Fibroblast of lung (primary cell): ENCODE data around the gene TBCC. TPM values are rescaled to one million over a fixed set of nuclear protein-coding genes. Genes with fewer than 3 reads are reported as not detected.

ENCODE experiments used
- DNase-seq, 2 donors: peaks; one replicate each; pipeline versions ENCODE4 v3.0.0 to v3.0.0-alpha.2; 2010; ENCODE audit warnings: low read depth in 2 of 2
- H2AFZ ChIP-seq: 2 replicates; pipeline ENCODE4 v1.5.1; 2012; ENCODE audit warnings: low read length, control low read depth, inconsistent platforms
- H3K27ac ChIP-seq: 2 replicates; pipeline ENCODE4 v1.5.1; 2011; ENCODE audit warnings: low read length, control low read depth; ENCODE audit not compliant: insufficient read depth
- H3K27me3 ChIP-seq: 2 replicates; pipeline ENCODE4 v1.5.1; 2011; ENCODE audit warnings: mild to moderate bottlenecking, low read length; ENCODE audit not compliant: control insufficient read depth, insufficient read depth
- H3K36me3 ChIP-seq: 2 replicates; pipeline ENCODE4 v1.5.1; 2011; ENCODE audit warnings: low read length; ENCODE audit not compliant: control insufficient read depth, insufficient read depth
- H3K4me1 ChIP-seq: 2 replicates; pipeline ENCODE4 v1.5.1; 2011; ENCODE audit warnings: low read length; ENCODE audit not compliant: control insufficient read depth, insufficient read depth; ENCODE audit errors: extremely low read depth
- H3K4me2 ChIP-seq: 2 replicates; pipeline ENCODE4 v1.5.1; 2011; ENCODE audit warnings: low read length, control low read depth; ENCODE audit not compliant: insufficient read depth; ENCODE audit errors: extremely low read depth
- H3K4me3 ChIP-seq, 4 experiments: fragments of 200-600 bp in 1 of 4; sonication (generic) in 1 of 4; replicated peaks in 1 of 4; 2 replicates each; pipeline ENCODE4 v1.5.1; 2011 to 2016; ENCODE audit warnings: low read length in 4 of 4, low read depth in 3 of 4, mild to moderate bottlenecking in 3 of 4, control low read depth in 2 of 4, inconsistent platforms in 1 of 4, mixed read lengths in 1 of 4; ENCODE audit not compliant: insufficient read depth in 1 of 4; ENCODE audit errors: control extremely low read depth in 1 of 4
- H3K79me2 ChIP-seq: 2 replicates; pipeline ENCODE4 v1.5.1; 2012; ENCODE audit warnings: mild to moderate bottlenecking, low read length, inconsistent platforms; ENCODE audit not compliant: control insufficient read depth, insufficient read depth
- H3K9ac ChIP-seq: 2 replicates; pipeline ENCODE4 v1.5.1; 2011; ENCODE audit warnings: mild to moderate bottlenecking, low read length, control low read depth; ENCODE audit not compliant: insufficient read depth
- H3K9me3 ChIP-seq: 2 replicates; pipeline ENCODE4 v1.5.1; 2012; ENCODE audit warnings: low read depth, low read length; ENCODE audit not compliant: control insufficient read depth, insufficient read depth
- H4K20me1 ChIP-seq: 2 replicates; pipeline ENCODE4 v1.5.1; 2011; ENCODE audit warnings: low read length; ENCODE audit not compliant: control insufficient read depth, insufficient read depth; ENCODE audit errors: extremely low read depth
- EZH2 ChIP-seq: IDR thresholded peaks from 2 replicates; pipeline ENCODE4 v1.5.1; 2012; ENCODE audit warnings: low read length, control low read depth, mild to moderate bottlenecking; ENCODE audit errors: missing control alignments
- polyA plus RNA-seq, 2 donors: library from polyadenylated mRNA; depleted of rRNA in 1 of 2; stranded (reverse) in 1 of 2; unstranded in 1 of 2; fragments of >200 nt; gene quantifications; 2 replicates each; pipeline ENCODE4 v1.2.1, GENCODE V29; 2011 to 2012; ENCODE audit warnings: missing spikeins in 1 of 2
- total RNA-seq: library from RNA; depleted of rRNA; stranded (reverse); fragments of >200 nt; gene quantifications from 2 replicates; pipeline ENCODE4 v1.2.1, GENCODE V29; 2014
- TF ChIP-seq, protein P1 (sequence below), 2 donors: IDR thresholded peaks in 1 of 2; conservative IDR thresholded peaks in 1 of 2; 1 replicate in 1 of 2; 2 replicates in 1 of 2; pipeline ENCODE4 v1.5.1; 2011 to 2012; ENCODE audit warnings: low read length in 2 of 2, control low read depth in 1 of 2, inconsistent platforms in 1 of 2, low read depth in 1 of 2, mild to moderate bottlenecking in 1 of 2

Gene TBCC
- total and polyA plus RNA-seq, 2 donors (not counting 1 experiment from before 2014, with no cell fraction given) = 18.2 to 50.0 TPM

DNA sequence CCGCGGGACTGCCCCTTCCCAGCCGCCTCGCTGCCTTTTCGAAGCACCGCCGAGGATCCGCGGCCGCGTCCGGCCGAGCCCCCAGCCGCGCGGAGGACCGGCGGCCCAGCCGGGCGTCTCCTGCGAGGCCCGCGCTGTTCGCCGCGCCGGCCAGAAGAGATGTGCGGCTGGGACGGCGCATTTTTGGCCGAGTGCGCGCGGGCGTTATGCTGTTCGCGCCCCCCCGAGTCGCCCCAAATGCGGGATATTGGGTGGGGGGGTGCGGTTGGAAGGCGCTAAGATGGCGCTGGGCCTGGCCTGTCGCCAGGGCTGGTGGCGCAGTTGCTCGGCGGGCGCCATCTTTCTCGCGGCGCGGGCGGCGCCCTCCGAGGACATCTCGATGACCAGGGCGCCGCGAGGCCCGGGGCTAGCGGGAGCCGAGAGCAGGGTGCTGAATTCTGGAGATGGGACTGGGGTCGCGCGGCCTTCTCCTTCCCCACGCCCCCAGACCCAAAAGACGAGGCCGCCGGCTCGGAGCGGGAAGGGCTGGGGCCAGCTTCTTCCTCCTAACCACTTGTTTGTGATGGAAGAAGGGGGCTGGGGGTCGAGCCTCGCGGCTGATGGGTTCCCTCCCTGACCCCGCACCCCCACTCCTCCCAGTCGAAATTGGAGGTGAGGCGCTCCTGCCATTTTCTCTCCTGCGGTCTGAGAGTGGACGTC lies 37.4 kb upstream of the TBCC start:
- H3K79me2 ChIP-seq = peaks cover 36% of the 10 kb centered on the region
- DNase-seq = peak; percentile 56 to 72

DNA sequence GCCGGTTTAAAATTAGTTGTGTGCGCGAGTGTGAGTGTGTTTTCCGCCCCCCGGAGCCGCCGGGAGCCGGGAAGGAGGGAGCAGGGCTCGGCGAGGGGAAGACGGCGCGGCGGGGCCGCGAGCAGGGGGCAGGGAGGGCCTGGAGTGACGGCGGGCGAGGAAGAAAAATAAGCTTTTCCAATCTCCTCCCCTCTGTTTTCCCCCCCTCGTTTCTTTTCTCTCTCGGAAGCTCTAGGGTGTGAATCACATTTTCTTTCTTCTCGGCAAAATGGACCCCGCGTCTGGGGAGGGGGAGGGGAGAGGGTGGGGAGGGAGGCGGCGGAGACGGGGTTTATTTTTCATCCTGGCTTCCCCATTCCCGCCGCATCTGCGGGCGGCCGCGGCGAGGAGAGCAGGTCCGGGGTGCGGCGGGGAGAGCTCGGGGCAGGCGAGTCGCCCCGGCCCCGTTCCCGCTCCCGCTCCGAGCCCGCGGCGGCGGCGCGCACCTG lies 36.8 kb upstream of the TBCC start:
- no peak overlapping the region for H2AFZ ChIP-seq
- H3K4me1 ChIP-seq = peaks cover 5% of the 10 kb centered on the region
- H4K20me1 ChIP-seq = no peaks in the 10 kb centered on the region
- no peaks in the 10 kb centered on the region for H3K9me3 ChIP-seq
- TF ChIP-seq, protein P1, sequence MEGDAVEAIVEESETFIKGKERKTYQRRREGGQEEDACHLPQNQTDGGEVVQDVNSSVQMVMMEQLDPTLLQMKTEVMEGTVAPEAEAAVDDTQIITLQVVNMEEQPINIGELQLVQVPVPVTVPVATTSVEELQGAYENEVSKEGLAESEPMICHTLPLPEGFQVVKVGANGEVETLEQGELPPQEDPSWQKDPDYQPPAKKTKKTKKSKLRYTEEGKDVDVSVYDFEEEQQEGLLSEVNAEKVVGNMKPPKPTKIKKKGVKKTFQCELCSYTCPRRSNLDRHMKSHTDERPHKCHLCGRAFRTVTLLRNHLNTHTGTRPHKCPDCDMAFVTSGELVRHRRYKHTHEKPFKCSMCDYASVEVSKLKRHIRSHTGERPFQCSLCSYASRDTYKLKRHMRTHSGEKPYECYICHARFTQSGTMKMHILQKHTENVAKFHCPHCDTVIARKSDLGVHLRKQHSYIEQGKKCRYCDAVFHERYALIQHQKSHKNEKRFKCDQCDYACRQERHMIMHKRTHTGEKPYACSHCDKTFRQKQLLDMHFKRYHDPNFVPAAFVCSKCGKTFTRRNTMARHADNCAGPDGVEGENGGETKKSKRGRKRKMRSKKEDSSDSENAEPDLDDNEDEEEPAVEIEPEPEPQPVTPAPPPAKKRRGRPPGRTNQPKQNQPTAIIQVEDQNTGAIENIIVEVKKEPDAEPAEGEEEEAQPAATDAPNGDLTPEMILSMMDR (conservative IDR thresholded peaks at IDR 0.05 in 1 of 2, IDR thresholded peaks at IDR 0.05 in 1 of 2; ENCODE audit: low read depth in 1 of 2, low read length in 2 of 2) = no peak
- TF ChIP-seq EZH2 = no peak
- H3K27me3 ChIP-seq = no peaks in the 10 kb centered on the region
- peak overlapping the region; percentile 45 to 86 (median 74) for H3K4me3 ChIP-seq
- H3K79me2 ChIP-seq = peaks cover 36% of the 10 kb centered on the region
- no peak overlapping the region for H3K4me2 ChIP-seq
- no peaks in the 10 kb centered on the region for H3K36me3 ChIP-seq
- peak overlapping the region; percentile 96 for H3K27ac ChIP-seq
- peak overlapping the region; percentile 99 for H3K9ac ChIP-seq
- DNase-seq = peak; percentile 92 to 94

More for the DNA sequence above, 37.4 kb upstream of the TBCC start:
- Histone ChIP-seq H3K27me3 (no peaks in the 10 kb centered on the region), H3K4me1 (peaks cover 5% of the 10 kb centered on the region), H3K4me2 (peak overlapping the region; percentile 86), H3K4me3 (peak overlapping the region; percentile 66 to 99 (median 84)), H2AFZ (no peak overlapping the region), H3K9me3 (no peaks in the 10 kb centered on the region), H3K9ac (peak overlapping the region; percentile 99), H3K27ac (peak overlapping the region; percentile 96), H3K36me3 (no peaks in the 10 kb centered on the region), H4K20me1 (no peaks in the 10 kb centered on the region)
- TF ChIP-seq EZH2 = no peak
- TF ChIP-seq, protein P1 (conservative IDR thresholded peaks at IDR 0.05 in 1 of 2, IDR thresholded peaks at IDR 0.05 in 1 of 2; ENCODE audit: low read depth in 1 of 2, low read length in 2 of 2) = no peak

DNA sequence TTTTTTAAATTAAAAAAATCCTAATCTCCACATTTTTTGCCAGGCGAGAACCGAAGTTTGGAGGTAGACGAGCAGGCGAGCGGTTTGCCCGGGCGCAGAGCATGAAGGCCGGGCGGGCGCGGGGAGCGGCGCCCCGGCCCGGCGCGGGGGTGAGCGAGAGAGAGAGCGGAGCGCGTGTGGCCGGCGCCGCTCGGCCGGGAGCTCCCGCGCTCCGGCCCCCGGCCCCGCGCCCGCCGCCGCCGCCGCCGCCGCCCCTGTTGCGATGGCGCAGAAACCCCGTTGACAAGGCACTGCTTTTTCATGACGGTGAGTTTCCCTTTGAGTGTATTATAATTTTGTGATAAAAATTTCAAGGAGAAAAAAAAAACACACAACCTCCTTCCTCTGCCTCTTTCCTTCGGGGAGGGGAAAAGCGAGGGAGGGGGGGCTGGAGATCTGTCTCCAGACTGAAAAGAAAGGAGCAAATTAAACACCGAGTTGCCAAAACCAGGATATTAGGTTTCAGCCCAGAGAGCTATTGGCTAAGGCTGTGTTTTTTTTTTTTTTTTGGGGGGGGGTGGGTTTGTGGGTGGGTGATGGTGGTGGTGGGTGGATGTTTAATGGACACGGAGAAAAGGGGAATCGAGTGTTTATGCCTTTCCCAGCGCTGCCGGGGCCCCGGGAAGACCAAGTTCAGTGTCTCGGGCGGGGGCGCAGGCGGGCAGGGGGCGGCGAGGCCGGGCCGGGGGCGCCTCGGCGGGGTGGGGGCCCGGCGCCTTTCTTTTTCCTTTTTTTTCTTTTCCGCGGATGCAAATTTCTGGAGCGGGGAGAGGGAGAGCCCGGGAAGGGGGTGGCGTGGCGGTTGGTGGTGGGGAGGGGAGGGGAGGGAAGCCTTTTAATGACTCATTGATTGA lies 36.1 kb upstream of the TBCC start, which contains the start of gene BICRAL:
TSS of gene BICRAL (plus strand) at position 257 of the 893 bp plus-strand sequence. CDS start 39,971 bp downstream, outside the sequence.
- H3K4me2 ChIP-seq = peak within 1 kb of the TSS; percentile 84
- peak within 1 kb of the TSS; percentile 45 to 86 (median 74) for H3K4me3 ChIP-seq
- DNase-seq = peak; percentile 89 to 90
- H3K4me1 ChIP-seq = peaks cover 5% of the 10 kb centered on the region
- H2AFZ ChIP-seq = no peak within 1 kb of the TSS
- no peaks in the 10 kb centered on the region for H4K20me1 ChIP-seq
- H3K9me3 ChIP-seq = no peaks in the 10 kb centered on the region
- H3K27ac ChIP-seq = peak within 1 kb of the TSS; percentile 96
- TF ChIP-seq, protein P1 (conservative IDR thresholded peaks at IDR 0.05 in 1 of 2, IDR thresholded peaks at IDR 0.05 in 1 of 2; ENCODE audit: low read depth in 1 of 2, low read length in 2 of 2) = no peak
- TF ChIP-seq EZH2 = no peak
- H3K36me3 ChIP-seq = no peaks in the 10 kb centered on the region
- peaks cover 30% of the 10 kb centered on the region for H3K79me2 ChIP-seq
- H3K9ac ChIP-seq = peak within 1 kb of the TSS; percentile 99
- H3K27me3 ChIP-seq = no peaks in the 10 kb centered on the region
